Breast epithelium (tissue), 4 donors: ENCODE measurements around the gene CNTN5. TPM values are rescaled to one million over a fixed set of nuclear protein-coding genes. Genes with fewer than 3 reads are reported as not detected.

Experiments used
- DNase-seq, 2 donors: peaks; one replicate each; pipeline ENCODE4 v3.0.0-alpha.2; 2019; ENCODE audit warnings: low spot score in 2 of 2
- H3K27ac ChIP-seq, 2 donors: fragments of 200-600 bp; sonication (generic) in 1 of 2; one replicate each; pipeline ENCODE4 v1.5.1; 2016 to 2019; ENCODE audit warnings: mild to moderate bottlenecking in 1 of 2
- H3K27me3 ChIP-seq, 2 donors: fragments of 200-600 bp; sonication (generic) in 1 of 2; one replicate each; pipeline versions ENCODE4 v1.5.1 to v1.6.0; 2017 to 2019; ENCODE audit warnings: control low read depth in 1 of 2, mild to moderate bottlenecking in 1 of 2
- H3K36me3 ChIP-seq: fragments of 200-600 bp; one replicate; pipeline ENCODE4 v1.5.1; 2019
- H3K4me1 ChIP-seq, 2 donors: fragments of 200-600 bp; sonication (generic); one replicate each; pipeline ENCODE4 v1.5.1; 2016 to 2019; ENCODE audit warnings: control low read depth in 1 of 2
- H3K4me3 ChIP-seq, 3 donors: fragments of 200-600 bp; sonication (generic); 1 replicate in 2 of 3; 2 replicates in 1 of 3; pipeline ENCODE4 v1.5.1; 2016 to 2019; ENCODE audit warnings: mild to moderate bottlenecking in 3 of 3, moderate library complexity in 2 of 3
- H3K9me3 ChIP-seq, 2 donors: fragments of 200-600 bp; sonication (generic) in 1 of 2; one replicate each; pipeline ENCODE4 v1.5.1; 2016 to 2019; ENCODE audit warnings: control low read depth in 1 of 2
- CTCF ChIP-seq, 3 donors: fragments of 450-650 bp; IDR thresholded peaks; one replicate each; pipeline ENCODE4 v1.5.1; 2016 to 2017; ENCODE audit warnings: antibody characterized with exemption in 3 of 3, mild to moderate bottlenecking in 3 of 3, moderate library complexity in 3 of 3
- POLR2A ChIP-seq: fragments of 450-650 bp; IDR thresholded peaks from one replicate; pipeline ENCODE4 v1.6.1; 2016; ENCODE audit warnings: antibody characterized with exemption, mild to moderate bottlenecking, moderate library complexity
- POLR2AphosphoS5 ChIP-seq, 3 donors: sonication (generic); formaldehyde crosslinking; IDR thresholded peaks; one replicate each; pipeline ENCODE4 v1.6.1; 2017; ENCODE audit warnings: antibody characterized with exemption in 3 of 3
- intact Hi-C: fragments of 100-400 bp; cut with DNase I; formaldehyde crosslinking; loops from one replicate; pipeline ENCODE4 v1.15.1; 2023; ENCODE audit warnings: low total_unique reads
- total RNA-seq, 3 donors: library from RNA; depleted of rRNA; stranded (reverse); fragments of >200 nt; gene quantifications; one replicate each; pipeline ENCODE4 v1.1.0, GENCODE V29; 2016

CNTN5 gene
- total RNA-seq, 3 donors from 2014 or later, result not detected

DNA sequence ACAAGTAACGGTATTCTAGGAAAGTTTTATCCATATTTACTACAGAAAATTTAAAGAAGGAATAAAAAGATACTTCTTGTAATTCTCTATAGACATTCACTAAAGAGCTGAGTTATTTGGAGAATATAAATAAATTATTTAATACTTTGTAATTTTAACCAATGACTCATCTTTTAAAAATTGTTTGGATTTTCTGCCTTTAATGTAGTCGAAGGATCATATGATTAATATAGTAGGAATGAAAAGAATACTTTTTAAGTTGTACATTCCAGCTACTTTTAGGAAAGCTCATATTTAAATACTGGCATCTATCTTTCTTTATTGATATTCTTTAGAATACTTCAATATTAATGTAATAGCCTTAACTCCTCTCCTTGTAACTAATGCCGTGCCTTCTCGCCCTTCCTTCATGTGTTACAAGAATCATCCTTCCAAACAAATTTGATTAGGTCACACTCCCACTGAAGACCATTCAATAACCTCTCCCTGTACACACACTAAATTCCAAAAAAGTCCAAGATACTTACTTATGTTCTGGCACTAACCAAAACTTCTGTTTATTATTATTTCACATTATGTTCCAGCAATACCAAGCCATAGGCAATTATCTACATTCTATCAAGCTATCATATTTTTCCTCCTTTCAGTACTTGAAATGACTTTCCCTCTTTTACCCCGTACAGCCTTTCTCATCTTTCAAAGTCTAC is 501.9 kb downstream of the CNTN5 start:
- intact Hi-C loops, result no loop called here
- no peaks in the 10 kb centered on the region for H3K27me3 ChIP-seq
- TF ChIP-seq POLR2AphosphoS5 (IDR thresholded peaks at IDR 0.05) (no peak), CTCF (IDR thresholded peaks at IDR 0.05) (no peak), POLR2A (no peak)

GRCh38 chr11:99531468-99531867 is 510.7 kb downstream of the CNTN5 start:
- Histone ChIP-seq H3K9me3 (no peaks in the 10 kb centered on the region), H3K4me1 (no peaks in the 10 kb centered on the region), H3K4me3 (no peak overlapping the region), H3K27me3 (no peaks in the 10 kb centered on the region), H3K27ac (no peak overlapping the region), H3K36me3 (no peaks in the 10 kb centered on the region)
- intact Hi-C loops, result no loop called here
- no peak for DNase-seq
- TF ChIP-seq CTCF (IDR thresholded peaks at IDR 0.05) (no peak), POLR2A (no peak), POLR2AphosphoS5 (IDR thresholded peaks at IDR 0.05) (no peak)

More for the DNA sequence above, 501.9 kb downstream of the CNTN5 start:
- DNase-seq, result no peak
- Histone ChIP-seq H3K4me1 (no peaks in the 10 kb centered on the region), H3K27ac (no peak overlapping the region), H3K9me3 (no peaks in the 10 kb centered on the region), H3K4me3 (no peak overlapping the region), H3K36me3 (no peaks in the 10 kb centered on the region)

- Histone ChIP-seq H3K27ac (no peak overlapping the region), H3K4me3 (no peak overlapping the region), H3K36me3 (no peaks in the 10 kb centered on the region), H3K9me3 (no peaks in the 10 kb centered on the region), H3K4me1 (no peaks in the 10 kb centered on the region), H3K27me3 (no peaks in the 10 kb centered on the region)
- no peak for DNase-seq
- intact Hi-C loops, result no loop called here
- no peak for TF ChIP-seq POLR2A
- no peak for TF ChIP-seq POLR2AphosphoS5 (IDR thresholded peaks at IDR 0.05)
- TF ChIP-seq CTCF (IDR thresholded peaks at IDR 0.05), result no peak
These were observed 514.1 kb downstream of the CNTN5 start for GRCh38 chr11:99534812-99535211.

DNA sequence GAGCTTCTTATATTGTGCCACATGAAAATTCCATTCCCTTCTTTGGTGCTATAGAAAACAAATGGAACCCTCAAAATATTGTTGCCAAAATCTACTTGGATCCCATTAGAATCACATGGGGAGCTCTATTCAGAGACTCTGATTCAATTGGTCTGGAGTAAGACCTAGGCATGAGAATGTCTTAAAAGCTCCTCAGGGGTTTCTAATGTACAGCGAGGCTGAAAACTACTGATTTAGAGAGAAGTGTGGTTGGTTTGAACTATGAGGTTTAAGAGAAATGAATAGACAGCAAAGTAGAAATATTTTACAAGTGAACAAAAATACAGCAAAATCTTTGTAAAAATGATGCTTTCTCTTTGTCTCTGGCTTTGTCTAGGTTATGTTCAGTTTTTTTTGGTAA is 514.7 kb downstream of the CNTN5 start:
- no peak overlapping the region for H3K4me3 ChIP-seq
- H3K9me3 ChIP-seq, result no peaks in the 10 kb centered on the region
- DNase-seq, result no peak
- no peak for TF ChIP-seq POLR2A
- no peak for TF ChIP-seq POLR2AphosphoS5 (IDR thresholded peaks at IDR 0.05)
- no peak for TF ChIP-seq CTCF (IDR thresholded peaks at IDR 0.05)
- H3K4me1 ChIP-seq, result no peaks in the 10 kb centered on the region
- H3K27ac ChIP-seq, result no peak overlapping the region
- no peaks in the 10 kb centered on the region for H3K27me3 ChIP-seq
- intact Hi-C loops, result no loop called here
- no peaks in the 10 kb centered on the region for H3K36me3 ChIP-seq

GRCh38 chr11:99535819-99536218 is 515.1 kb downstream of the CNTN5 start:
- TF ChIP-seq POLR2AphosphoS5 (IDR thresholded peaks at IDR 0.05), result no peak
- no peak for TF ChIP-seq CTCF (IDR thresholded peaks at IDR 0.05)
- no peak for TF ChIP-seq POLR2A
- no peak for DNase-seq
- H3K9me3 ChIP-seq, result no peaks in the 10 kb centered on the region
- H3K4me3 ChIP-seq, result no peak overlapping the region
- H3K4me1 ChIP-seq, result no peaks in the 10 kb centered on the region
- H3K27ac ChIP-seq, result no peak overlapping the region
- intact Hi-C loops, result no loop called here
- H3K36me3 ChIP-seq, result no peaks in the 10 kb centered on the region
- H3K27me3 ChIP-seq, result no peaks in the 10 kb centered on the region
